ENCODE results near the gene OR6S1. TPM values are rescaled to one million over a fixed set of nuclear protein-coding genes. Genes with fewer than 3 reads are reported as not detected.
"Not testable (repeated sequence)": the region's sequence is repeated elsewhere in the genome, so short reads cannot be mapped to it uniquely, and the experiment has no call there.

Gene OR6S1
- polyA plus RNA-seq, 6 donors from 2014 or later = not detected

- ATAC-seq (ENCODE audit: low read depth in 2 of 2) (no peak), DNase-seq (no peak)
- H3K9me3 Mint-ChIP-seq = no peaks in the 10 kb centered on the region
- peak overlapping the region in 1 of 8 donors; percentile 57 for H3K4me3 Mint-ChIP-seq
- H3K4me1 Mint-ChIP-seq = peaks cover 0 to 4% (median 0%) of the 10 kb centered on the region in 3 donors
- no peaks in the 10 kb centered on the region for H3K36me3 Mint-ChIP-seq
- no peaks in the 10 kb centered on the region for H3K27me3 Mint-ChIP-seq
- H3K27ac Mint-ChIP-seq = no peak overlapping the region
These were observed 33.9 kb downstream of the OR6S1 start for GRCh38 chr14:20607617-20608016.

- Mint-ChIP-seq H3K27ac (peak overlapping the region in 1 of 6 donors; percentile 1), H3K4me1 (peaks cover 0 to 4% (median 0%) of the 10 kb centered on the region in 3 donors), H3K4me3 (peak overlapping the region in 1 of 8 donors; percentile 57), H3K27me3 (no peaks in the 10 kb centered on the region), H3K9me3 (no peaks in the 10 kb centered on the region), H3K36me3 (no peaks in the 10 kb centered on the region)
- ATAC-seq (ENCODE audit: low read depth in 2 of 2) = no peak
- no peak for DNase-seq
These were observed 34.6 kb downstream of the OR6S1 start for GRCh38 chr14:20606902-20607242.

DNA sequence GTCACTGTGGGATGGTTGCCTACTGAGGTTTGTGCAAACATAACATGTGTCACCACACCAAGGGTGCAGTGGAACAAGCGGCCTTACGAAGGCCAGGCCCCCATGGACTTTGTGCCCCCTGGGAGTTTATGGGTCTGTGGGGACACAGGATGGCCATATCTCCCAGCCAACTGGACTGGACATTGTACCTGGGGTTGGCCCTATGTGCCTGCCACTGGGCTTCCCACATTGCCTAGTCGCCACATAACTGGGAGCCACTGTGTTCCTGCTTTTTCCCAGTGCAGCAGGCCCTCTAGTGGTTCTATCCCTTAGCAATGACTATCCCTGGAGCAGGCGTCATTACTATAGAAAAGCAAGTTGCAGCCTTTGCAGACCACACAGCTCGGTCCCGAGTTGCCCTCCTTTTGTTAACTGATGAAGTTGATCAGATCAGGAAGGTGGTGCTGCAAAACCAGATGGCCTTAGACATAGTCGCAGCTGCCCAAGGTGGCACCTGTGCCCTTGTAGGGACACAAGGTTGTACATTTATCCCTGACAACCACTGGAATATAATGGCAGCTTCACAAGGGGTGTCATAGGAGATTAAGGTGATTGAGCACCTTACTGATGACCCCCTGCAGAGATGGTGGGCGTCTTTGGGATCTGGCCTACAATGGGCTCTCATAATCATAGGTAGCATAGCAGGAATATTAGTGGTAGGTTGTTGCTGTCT lies 35.1 kb downstream of the OR6S1 start:
- H3K27ac Mint-ChIP-seq = no peak overlapping the region
- no peaks in the 10 kb centered on the region for H3K9me3 Mint-ChIP-seq

DNA sequence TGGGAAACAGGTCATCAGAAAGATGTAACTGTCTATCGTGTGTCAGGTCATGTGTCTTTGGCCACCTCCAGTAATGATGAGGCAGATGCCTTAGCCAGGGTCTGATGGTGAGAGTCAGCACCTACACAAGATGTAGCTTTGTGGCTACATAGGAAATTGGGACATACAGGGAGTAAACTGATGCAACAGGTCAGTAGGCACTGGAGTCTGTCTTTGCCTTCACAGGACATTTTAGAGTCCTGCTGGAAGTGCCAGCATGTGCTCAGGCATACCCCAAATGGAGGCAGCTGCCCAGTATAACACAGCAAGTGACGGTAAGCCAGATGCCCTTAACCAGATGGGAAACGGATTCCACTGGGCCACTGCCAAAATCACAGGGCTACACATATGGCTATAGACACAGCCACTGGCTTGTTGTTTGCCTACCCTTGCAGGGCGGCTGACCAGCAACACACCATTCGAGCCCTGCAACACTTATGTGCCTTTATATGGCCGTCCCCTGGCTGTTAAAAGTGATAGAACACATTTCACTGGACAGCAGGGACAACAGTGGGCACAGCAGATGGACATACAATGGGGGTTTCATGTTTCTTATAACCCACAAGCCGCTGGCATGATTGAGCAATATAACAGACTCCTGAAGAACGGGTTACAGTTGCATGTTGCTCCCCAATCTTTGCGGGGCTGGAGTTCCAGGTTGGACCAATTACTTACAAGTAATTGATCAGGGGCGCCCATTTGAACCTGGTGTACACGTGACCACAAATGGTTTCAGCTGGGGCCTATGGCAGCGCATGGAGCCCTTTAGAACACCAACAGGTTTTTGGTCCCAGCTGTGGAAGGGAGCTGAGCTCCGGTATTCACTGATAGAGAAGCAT lies 37.4 kb downstream of the OR6S1 start:
- no peaks in the 10 kb centered on the region for H3K27me3 Mint-ChIP-seq
- ATAC-seq (ENCODE audit: low read depth in 2 of 2) = no peak

More for the DNA sequence above, 35.1 kb downstream of the OR6S1 start:
- H3K4me3 Mint-ChIP-seq = peak overlapping the region in 1 of 8 donors; percentile 57
- no peaks in the 10 kb centered on the region for H3K27me3 Mint-ChIP-seq
- ATAC-seq (ENCODE audit: low read depth in 2 of 2) = no peak
- peaks cover 0 to 4% (median 0%) of the 10 kb centered on the region in 3 donors for H3K4me1 Mint-ChIP-seq
- no peak for DNase-seq
- H3K36me3 Mint-ChIP-seq = no peaks in the 10 kb centered on the region

DNA sequence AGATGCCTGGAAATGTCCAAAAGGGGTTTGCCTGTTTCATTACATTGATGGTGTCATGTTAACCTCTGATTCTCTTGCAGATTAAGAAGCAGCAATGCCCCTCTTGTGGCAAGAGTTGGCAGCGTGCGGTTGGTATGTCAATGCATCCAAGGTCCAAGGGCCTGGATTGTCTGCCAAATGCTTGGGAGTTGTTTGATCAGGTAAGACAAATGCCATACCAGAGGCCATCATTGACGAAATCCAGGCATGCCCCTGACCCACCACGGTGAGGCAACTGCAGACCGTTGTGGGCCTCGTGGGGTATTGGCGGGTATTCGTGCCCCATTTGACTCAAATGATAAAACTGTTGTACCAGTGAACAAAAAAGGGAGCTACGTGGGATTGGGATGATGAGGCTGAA lies 38.9 kb downstream of the OR6S1 start:
- ATAC-seq (ENCODE audit: low read depth in 2 of 2) = no peak
- Mint-ChIP-seq H3K27ac (peak overlapping the region in 1 of 6 donors; percentile 48), H3K4me1 (no peaks in the 10 kb centered on the region), H3K4me3 (no peak overlapping the region), H3K27me3 (no peaks in the 10 kb centered on the region), H3K36me3 (no peaks in the 10 kb centered on the region), H3K9me3 (no peaks in the 10 kb centered on the region)
- DNase-seq = no peak

More for the DNA sequence above, 37.4 kb downstream of the OR6S1 start:
- Mint-ChIP-seq H3K4me3 (no peak overlapping the region), H3K4me1 (peaks cover 0 to 4% (median 0%) of the 10 kb centered on the region in 3 donors), H3K27ac (no peak overlapping the region), H3K36me3 (no peaks in the 10 kb centered on the region), H3K9me3 (no peaks in the 10 kb centered on the region)
- DNase-seq = no peak

DNA sequence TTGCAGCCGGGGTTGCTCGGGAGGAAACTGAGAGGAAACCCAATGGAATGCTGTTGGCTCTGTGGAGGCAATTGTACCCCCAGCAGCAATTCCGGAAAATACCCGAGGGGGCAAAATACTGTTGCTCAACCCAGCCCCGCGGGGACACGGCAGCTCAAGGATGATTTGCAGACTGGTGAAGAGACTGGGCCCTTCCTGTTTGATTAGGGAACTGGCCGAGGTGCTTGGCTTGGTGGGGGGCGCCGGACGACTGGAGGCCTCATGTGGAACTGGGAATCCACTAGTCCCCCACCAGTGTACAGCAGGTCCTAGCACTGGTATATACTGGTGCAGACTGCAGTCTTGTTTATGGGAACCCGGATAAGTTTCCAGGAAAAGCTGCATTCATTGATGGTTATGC lies 40.0 kb downstream of the OR6S1 start:
- no peaks in the 10 kb centered on the region for H3K4me1 Mint-ChIP-seq
- H3K27ac Mint-ChIP-seq = peak overlapping the region in 1 of 6 donors; percentile 53
- DNase-seq (no peak), ATAC-seq (ENCODE audit: low read depth in 2 of 2) (no peak)
- no peaks in the 10 kb centered on the region for H3K36me3 Mint-ChIP-seq
- H3K9me3 Mint-ChIP-seq = no peaks in the 10 kb centered on the region
- no peaks in the 10 kb centered on the region for H3K27me3 Mint-ChIP-seq
- peak overlapping the region in 1 of 8 donors; percentile 19 for H3K4me3 Mint-ChIP-seq

GRCh38 chr14:20597108-20597507 lies 44.4 kb downstream of the OR6S1 start:
- no peak for DNase-seq
- ATAC-seq (ENCODE audit: low read depth in 2 of 2) = no peak
- H3K36me3 Mint-ChIP-seq = no peaks in the 10 kb centered on the region
- no peaks in the 10 kb centered on the region for H3K4me1 Mint-ChIP-seq
- H3K27ac Mint-ChIP-seq = peak overlapping the region in 1 of 6 donors; percentile 36
- H3K27me3 Mint-ChIP-seq = peaks cover 0 to 5% (median 0%) of the 10 kb centered on the region in 3 donors
- H3K9me3 Mint-ChIP-seq = peaks cover 0 to 3% (median 1%) of the 10 kb centered on the region in 7 donors
- no peak overlapping the region for H3K4me3 Mint-ChIP-seq

DNA sequence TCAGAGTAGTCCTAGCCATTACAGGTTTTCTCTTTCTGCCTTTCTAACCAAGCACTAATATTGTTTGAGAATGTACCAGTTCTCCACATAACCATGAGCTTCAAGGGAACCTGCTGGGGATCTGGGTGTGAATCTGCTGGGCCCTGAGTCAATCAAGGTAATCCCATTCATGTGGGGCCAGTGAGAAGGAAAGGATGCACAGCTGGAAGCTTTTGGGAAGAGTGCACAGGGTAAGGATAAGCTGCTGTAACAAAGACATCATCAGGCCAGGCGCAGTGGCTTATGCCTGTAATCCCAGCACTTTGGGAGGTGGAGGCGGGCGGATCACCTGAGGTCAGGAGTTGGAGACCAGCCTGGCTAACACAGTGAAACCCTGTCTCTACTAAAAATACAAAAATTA lies 45.8 kb downstream of the OR6S1 start:
- not testable (repeated sequence) for H3K4me3 Mint-ChIP-seq

DNA sequence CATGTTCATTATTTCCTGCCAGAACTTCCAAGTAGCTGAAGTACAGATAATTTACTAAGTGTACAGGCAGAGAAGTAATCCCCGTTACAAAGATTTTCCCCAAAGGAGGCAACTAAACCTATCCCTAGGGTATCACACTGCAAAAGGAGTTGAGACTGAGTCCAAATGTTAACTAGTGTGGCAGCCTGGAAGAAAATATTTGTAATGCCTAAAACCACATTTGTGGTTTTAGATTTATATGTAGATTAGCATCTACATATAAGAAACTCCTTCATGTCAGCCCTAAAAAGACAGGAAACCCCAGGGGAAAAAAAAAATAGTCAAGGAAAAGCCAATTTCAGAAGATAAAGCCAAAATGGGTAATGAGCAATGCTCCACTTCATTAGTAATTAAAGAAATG lies 48.9 kb downstream of the OR6S1 start:
- peaks cover 10 to 22% (median 15%) of the 10 kb centered on the region in 3 donors for H3K27me3 Mint-ChIP-seq
- no peaks in the 10 kb centered on the region for H3K36me3 Mint-ChIP-seq
- no peak for DNase-seq
- no peaks in the 10 kb centered on the region for H3K4me1 Mint-ChIP-seq
- no peak overlapping the region for H3K4me3 Mint-ChIP-seq
- peaks cover 0 to 3% (median 1%) of the 10 kb centered on the region in 7 donors for H3K9me3 Mint-ChIP-seq
- ATAC-seq (ENCODE audit: low read depth in 2 of 2) = no peak
- H3K27ac Mint-ChIP-seq = no peak overlapping the region

More for the DNA sequence above, 45.8 kb downstream of the OR6S1 start:
- ATAC-seq (ENCODE audit: low read depth in 2 of 2); H3K9me3 Mint-ChIP-seq; H3K4me1 Mint-ChIP-seq; DNase-seq; H3K27ac Mint-ChIP-seq; H3K36me3 Mint-ChIP-seq: not testable (repeated sequence)
- H3K27me3 Mint-ChIP-seq = peaks cover 6 to 11% (median 11%) of the 10 kb centered on the region in 3 donors

DNA sequence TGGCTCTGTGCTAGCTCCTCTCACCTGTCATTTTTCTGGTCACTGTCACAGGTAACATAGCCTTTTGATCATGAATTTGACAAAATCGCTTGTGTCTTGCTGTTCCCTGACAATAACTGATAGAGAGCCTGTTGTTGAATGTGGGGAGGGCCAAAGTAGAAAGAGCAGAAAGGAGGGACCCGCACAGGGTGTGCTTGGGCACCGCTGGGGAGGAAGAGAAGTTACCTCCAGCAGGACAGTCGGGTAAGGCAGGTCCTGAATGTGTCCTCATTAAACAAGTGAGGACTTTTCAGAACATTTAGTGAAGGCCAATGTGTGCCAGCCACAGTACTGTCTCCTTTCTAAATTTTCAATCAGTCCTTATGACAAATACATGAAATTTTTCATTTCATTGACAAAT lies 50.3 kb downstream of the OR6S1 start, which contains the start of gene RNASE12:
Gene RNASE12 (minus strand): TSS at position 142 of the 400 bp plus-strand sequence. CDS start 653 bp downstream, outside the sequence.
- DNase-seq (no peak), ATAC-seq (ENCODE audit: low read depth in 2 of 2) (no peak)
- peaks cover 0 to 5% (median 2%) of the 10 kb centered on the region in 7 donors for H3K9me3 Mint-ChIP-seq
- no peaks in the 10 kb centered on the region for H3K4me1 Mint-ChIP-seq
- peaks cover 0 to 6% of the 10 kb centered on the region in 2 donors for H3K36me3 Mint-ChIP-seq
- peaks cover 10 to 36% (median 19%) of the 10 kb centered on the region in 3 donors for H3K27me3 Mint-ChIP-seq
- H3K27ac Mint-ChIP-seq = peak within 1 kb of the TSS in 1 of 6 donors; percentile 21
- no peak within 1 kb of the TSS for H3K4me3 Mint-ChIP-seq

Other genes with a start within 250 kb of the OR6S1 start
- gene TEP1, start 228.2 kb downstream of the OR6S1 start, polyA plus RNA-seq (ENCODE audit: low read depth in 6 of 6) = 10 to 100 TPM in 1 of 6 donors, 1 to 10 TPM in 4, under 1 TPM in 1; 0.15 to 17.2 (median 7.7) TPM
- under 1 TPM in 5 of 6 donors, not detected in 1; 0.13 to 0.51 (median 0.40) TPM for gene KLHL33, start 205.5 kb downstream of the OR6S1 start, polyA plus RNA-seq (ENCODE audit: low read depth in 6 of 6)
- 10 to 100 TPM; 57.5 to 87.9 (median 67.4) TPM for gene OSGEP, start 186.9 kb downstream of the OR6S1 start, polyA plus RNA-seq (ENCODE audit: low read depth in 6 of 6)
- gene APEX1, start 186.5 kb downstream of the OR6S1 start, polyA plus RNA-seq (ENCODE audit: low read depth in 6 of 6) = 100 to 1,000 TPM; 129 to 187 (median 180) TPM
- gene PIP4P1, start 180.3 kb downstream of the OR6S1 start, polyA plus RNA-seq (ENCODE audit: low read depth in 6 of 6) = 10 to 100 TPM; 40.1 to 67.6 (median 50.4) TPM
- gene PNP, start 172.3 kb downstream of the OR6S1 start, polyA plus RNA-seq (ENCODE audit: low read depth in 6 of 6) = 10 to 100 TPM; 24.1 to 67.8 (median 52.4) TPM
- under 1 TPM in 3 of 6 donors, not detected in 3; 0.23 to 0.45 (median 0.37) TPM for gene RNASE10, start 136.2 kb downstream of the OR6S1 start, polyA plus RNA-seq (ENCODE audit: low read depth in 6 of 6)
- not detected for gene RNASE9, start 80.6 kb downstream of the OR6S1 start, polyA plus RNA-seq (ENCODE audit: low read depth in 6 of 6)
- gene RNASE11, start 53.7 kb downstream of the OR6S1 start, polyA plus RNA-seq (ENCODE audit: low read depth in 6 of 6) = not detected
- gene RNASE12, start 50.3 kb downstream of the OR6S1 start, polyA plus RNA-seq (ENCODE audit: low read depth in 6 of 6) = not detected
- gene RNASE4, start 42.9 kb upstream of the OR6S1 start, polyA plus RNA-seq (ENCODE audit: low read depth in 6 of 6) = under 1 TPM in 5 of 6 donors, not detected in 1; 0.18 to 0.61 (median 0.34) TPM
- under 1 TPM in 3 of 6 donors, not detected in 3; 0.53 to 0.63 (median 0.57) TPM for gene ANG, start 47.1 kb upstream of the OR6S1 start, polyA plus RNA-seq (ENCODE audit: low read depth in 6 of 6)
- gene EDDM3A, start 104.2 kb upstream of the OR6S1 start, polyA plus RNA-seq (ENCODE audit: low read depth in 6 of 6) = under 1 TPM in 3 of 6 donors, not detected in 3; 0.31 to 0.52 (median 0.47) TPM
- gene EDDM3B, start 126.7 kb upstream of the OR6S1 start, polyA plus RNA-seq (ENCODE audit: low read depth in 6 of 6) = not detected
- 100 to 1,000 TPM in 5 of 6 donors, 10 to 100 TPM in 1; 94.0 to 368 (median 337) TPM for gene RNASE6, start 139.6 kb upstream of the OR6S1 start, polyA plus RNA-seq (ENCODE audit: low read depth in 6 of 6)
- gene RNASE1, start 161.2 kb upstream of the OR6S1 start, polyA plus RNA-seq (ENCODE audit: low read depth in 6 of 6) = under 1 TPM in 1 of 6 donors, not detected in 5; 0.40 TPM
- not detected for gene RNASE3, start 249.7 kb upstream of the OR6S1 start, polyA plus RNA-seq (ENCODE audit: low read depth in 6 of 6)

All from naive B cell (primary cell).